K562 treated with DMSO at 1 percent for 4 hours (cell line): ENCODE results near the gene KCTD1. TPM values are rescaled to one million over a fixed set of nuclear protein-coding genes. Genes with fewer than 3 reads are reported as not detected.

ENCODE experiments used
- total RNA-seq: library from RNA; unstranded; fragments of 300-600 nt; gene quantifications from 2 replicates; pipeline ENCODE4 v1.2.3, GENCODE V29; 2022; ENCODE audit not compliant: insufficient read depth

KCTD1 gene
- total RNA-seq, result not detected in 2 replicates

GRCh38 chr18:26548415-26549262 lies at the start of gene KCTD1:
KCTD1 (minus strand) TSS chr18:26548553; CDS start chr18:26548536, 17 bp downstream.

